GM10266 (cell line): ENCODE measurements around the gene TRIM77.
"Not testable (repeated sequence)": the region's sequence is repeated elsewhere in the genome, so short reads cannot be mapped to it uniquely, and the experiment has no call there.

Experiments used
- DNase-seq: peaks from one replicate; pipeline ENCODE4 v3.0.0; 2012; ENCODE audit errors: extremely low spot score
- TF ChIP-seq, protein P1 (sequence below): IDR thresholded peaks from 2 replicates; pipeline ENCODE4 v1.5.1; 2012; ENCODE audit warnings: mild to moderate bottlenecking, low read depth; ENCODE audit not compliant: control insufficient read depth, insufficient read depth; ENCODE audit errors: missing control alignments

TRIM77 gene

DNA sequence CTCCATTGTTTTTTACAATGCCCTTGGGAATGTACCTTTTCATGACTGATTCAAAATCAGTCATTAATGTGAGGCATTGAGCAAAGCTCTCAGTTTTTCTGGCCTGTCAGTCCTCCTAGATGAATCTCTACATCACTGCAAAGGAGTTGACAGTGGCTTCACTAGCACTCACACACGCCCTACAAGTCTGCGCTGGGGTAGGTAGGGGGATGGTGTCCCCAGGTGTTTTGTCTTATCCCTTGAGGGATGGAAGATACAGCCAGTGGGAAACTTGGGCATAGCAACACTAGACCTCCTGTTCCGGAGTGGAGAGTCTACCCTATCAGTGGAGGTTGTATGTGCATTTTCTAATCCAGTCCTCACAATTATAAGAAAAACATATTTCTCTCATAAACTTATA is 27.0 kb downstream of the TRIM77 start:
- TF ChIP-seq, protein P1, sequence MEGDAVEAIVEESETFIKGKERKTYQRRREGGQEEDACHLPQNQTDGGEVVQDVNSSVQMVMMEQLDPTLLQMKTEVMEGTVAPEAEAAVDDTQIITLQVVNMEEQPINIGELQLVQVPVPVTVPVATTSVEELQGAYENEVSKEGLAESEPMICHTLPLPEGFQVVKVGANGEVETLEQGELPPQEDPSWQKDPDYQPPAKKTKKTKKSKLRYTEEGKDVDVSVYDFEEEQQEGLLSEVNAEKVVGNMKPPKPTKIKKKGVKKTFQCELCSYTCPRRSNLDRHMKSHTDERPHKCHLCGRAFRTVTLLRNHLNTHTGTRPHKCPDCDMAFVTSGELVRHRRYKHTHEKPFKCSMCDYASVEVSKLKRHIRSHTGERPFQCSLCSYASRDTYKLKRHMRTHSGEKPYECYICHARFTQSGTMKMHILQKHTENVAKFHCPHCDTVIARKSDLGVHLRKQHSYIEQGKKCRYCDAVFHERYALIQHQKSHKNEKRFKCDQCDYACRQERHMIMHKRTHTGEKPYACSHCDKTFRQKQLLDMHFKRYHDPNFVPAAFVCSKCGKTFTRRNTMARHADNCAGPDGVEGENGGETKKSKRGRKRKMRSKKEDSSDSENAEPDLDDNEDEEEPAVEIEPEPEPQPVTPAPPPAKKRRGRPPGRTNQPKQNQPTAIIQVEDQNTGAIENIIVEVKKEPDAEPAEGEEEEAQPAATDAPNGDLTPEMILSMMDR, result no peak

DNA sequence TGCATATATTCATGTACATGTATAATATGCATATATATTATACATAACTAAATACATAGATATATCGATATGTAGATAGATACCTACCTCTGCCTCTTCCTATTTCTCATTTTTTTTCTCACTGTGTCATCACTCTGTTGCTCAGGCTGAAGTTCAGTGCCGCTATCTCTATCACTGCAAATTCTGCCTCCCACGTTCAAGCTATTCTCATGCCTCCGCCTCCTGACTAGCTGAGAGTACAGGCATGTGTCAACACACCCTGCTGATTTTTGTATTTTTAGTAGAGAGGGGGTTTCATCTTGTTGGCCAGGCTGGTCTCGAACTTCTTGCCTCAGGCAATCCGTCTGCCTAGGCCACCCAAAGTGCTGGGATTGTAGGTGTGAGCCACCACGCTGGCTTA is 31.3 kb downstream of the TRIM77 start:
- DNase-seq, result not testable (repeated sequence)

More for the DNA sequence above, 27.0 kb downstream of the TRIM77 start:
- DNase-seq, result no peak

DNA sequence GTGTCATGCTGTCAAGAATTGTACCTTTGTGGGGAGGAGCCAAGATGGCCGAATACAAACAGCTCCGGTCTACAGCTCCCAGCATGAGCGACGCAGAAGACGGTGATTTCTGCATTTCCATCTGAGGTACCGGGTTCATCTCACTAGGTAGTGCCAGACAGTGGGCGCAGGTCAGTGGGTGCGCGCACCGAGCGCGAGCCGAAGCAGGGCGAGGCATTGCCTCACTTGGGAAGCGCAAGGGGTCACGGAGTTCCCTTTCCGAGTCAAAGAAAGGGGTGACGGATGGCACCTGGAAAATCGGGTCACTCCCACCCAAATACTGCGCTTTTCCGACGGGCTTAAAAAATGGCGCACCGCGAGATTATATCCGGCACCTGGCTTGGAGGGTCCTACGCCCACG is 34.1 kb downstream of the TRIM77 start:
- not testable (repeated sequence) for DNase-seq

DNA sequence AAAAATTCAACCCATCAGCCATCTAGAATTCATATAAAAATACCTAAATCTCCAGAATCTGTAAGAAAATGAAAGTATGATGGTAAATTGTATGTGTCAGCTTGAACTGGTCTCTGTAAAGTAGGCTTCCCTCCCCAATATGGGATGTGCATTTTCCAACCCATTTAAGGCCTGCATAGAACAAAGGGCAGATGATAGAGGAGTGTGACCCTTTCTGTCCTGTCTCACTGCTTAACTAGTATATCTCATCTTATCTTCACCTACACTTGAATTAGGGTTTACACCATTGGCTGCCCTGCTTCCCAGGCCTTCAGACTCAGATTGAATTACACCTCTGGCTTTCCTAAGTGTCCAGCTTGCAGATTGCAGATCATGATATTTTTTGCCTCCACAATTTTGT is 40.7 kb downstream of the TRIM77 start:
- DNase-seq, result not testable (repeated sequence)
